CD4-positive, alpha-beta T cell treated with Interleukin-12 subunit alpha and Interleukin-12 subunit beta, for 1 hour (primary cell): ENCODE data around the gene ADAMTS12.
"Not testable (repeated sequence)": the region's sequence is repeated elsewhere in the genome, so short reads cannot be mapped to it uniquely, and the experiment has no call there.

Experiments
- DNase-seq: peaks from one replicate; pipeline ENCODE4 v3.0.0-alpha.2; 2020

The ADAMTS12 gene, protein sequence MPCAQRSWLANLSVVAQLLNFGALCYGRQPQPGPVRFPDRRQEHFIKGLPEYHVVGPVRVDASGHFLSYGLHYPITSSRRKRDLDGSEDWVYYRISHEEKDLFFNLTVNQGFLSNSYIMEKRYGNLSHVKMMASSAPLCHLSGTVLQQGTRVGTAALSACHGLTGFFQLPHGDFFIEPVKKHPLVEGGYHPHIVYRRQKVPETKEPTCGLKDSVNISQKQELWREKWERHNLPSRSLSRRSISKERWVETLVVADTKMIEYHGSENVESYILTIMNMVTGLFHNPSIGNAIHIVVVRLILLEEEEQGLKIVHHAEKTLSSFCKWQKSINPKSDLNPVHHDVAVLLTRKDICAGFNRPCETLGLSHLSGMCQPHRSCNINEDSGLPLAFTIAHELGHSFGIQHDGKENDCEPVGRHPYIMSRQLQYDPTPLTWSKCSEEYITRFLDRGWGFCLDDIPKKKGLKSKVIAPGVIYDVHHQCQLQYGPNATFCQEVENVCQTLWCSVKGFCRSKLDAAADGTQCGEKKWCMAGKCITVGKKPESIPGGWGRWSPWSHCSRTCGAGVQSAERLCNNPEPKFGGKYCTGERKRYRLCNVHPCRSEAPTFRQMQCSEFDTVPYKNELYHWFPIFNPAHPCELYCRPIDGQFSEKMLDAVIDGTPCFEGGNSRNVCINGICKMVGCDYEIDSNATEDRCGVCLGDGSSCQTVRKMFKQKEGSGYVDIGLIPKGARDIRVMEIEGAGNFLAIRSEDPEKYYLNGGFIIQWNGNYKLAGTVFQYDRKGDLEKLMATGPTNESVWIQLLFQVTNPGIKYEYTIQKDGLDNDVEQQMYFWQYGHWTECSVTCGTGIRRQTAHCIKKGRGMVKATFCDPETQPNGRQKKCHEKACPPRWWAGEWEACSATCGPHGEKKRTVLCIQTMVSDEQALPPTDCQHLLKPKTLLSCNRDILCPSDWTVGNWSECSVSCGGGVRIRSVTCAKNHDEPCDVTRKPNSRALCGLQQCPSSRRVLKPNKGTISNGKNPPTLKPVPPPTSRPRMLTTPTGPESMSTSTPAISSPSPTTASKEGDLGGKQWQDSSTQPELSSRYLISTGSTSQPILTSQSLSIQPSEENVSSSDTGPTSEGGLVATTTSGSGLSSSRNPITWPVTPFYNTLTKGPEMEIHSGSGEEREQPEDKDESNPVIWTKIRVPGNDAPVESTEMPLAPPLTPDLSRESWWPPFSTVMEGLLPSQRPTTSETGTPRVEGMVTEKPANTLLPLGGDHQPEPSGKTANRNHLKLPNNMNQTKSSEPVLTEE (N-terminal part only)

DNA sequence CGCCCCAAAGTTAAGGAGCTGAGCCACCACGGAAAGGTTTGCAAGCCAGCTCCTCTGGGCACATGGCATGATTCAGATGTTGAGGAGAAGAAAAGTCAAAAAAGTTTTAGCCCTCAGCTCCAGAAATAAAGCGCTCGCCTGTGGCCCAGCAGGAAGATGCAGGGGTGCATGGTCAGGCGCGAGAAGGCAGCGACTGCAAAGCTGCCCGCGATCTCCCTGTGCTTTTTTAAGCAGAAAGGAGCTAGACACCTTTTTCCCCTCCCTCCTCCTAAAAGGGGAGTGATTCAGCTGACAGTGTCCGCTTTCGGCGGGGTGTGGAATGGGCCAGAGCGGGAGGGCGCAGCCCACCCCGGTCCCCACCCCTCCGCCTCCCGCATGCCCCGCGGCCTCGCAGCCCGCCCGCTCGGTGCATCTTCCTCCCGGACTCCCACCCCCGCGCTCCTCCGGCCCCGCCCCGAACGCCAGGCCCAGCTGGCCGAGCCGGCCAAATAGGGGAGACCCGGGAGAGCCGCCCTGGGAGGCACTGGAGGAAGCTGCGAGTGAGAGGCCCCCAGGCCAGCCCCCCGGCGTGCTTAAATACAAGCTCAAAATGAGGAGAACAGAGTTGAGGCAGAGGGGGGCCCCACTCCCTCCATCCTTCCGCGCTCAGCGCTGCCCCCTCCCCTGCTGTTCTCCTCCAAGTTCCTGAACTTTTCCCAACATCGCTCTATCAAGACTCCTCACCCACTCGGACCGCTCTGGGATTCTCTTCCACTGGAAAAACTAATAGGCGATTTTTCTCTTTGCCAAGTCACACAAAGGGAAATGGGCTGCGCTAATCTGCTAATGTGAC, at the start of gene ADAMTS12:
TSS of gene ADAMTS12 (minus strand) at position 203 of the 832 bp plus-strand sequence. CDS start at position 69, 134 bp downstream.
- DNase-seq: no peak

DNA sequence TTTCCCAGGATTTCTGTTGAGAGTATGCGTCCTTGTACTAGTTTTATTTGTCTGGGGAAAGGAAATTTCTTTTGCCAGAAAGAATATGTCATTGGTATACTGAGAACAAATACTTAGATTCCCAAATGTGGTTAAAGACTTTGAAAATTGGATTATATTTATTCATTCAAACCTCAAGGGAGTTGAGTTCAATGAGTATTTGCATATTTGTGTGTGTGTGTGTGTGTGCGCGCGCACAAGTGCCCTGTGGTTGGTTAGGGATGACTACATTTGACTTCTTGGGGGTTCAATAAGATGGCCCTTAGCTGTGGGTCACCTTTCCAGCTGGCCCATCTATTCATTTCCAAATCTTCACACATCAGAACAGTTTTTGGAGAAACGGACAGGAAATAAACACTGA, 49.3 kb upstream of the ADAMTS12 start:
- DNase-seq: no peak

DNA sequence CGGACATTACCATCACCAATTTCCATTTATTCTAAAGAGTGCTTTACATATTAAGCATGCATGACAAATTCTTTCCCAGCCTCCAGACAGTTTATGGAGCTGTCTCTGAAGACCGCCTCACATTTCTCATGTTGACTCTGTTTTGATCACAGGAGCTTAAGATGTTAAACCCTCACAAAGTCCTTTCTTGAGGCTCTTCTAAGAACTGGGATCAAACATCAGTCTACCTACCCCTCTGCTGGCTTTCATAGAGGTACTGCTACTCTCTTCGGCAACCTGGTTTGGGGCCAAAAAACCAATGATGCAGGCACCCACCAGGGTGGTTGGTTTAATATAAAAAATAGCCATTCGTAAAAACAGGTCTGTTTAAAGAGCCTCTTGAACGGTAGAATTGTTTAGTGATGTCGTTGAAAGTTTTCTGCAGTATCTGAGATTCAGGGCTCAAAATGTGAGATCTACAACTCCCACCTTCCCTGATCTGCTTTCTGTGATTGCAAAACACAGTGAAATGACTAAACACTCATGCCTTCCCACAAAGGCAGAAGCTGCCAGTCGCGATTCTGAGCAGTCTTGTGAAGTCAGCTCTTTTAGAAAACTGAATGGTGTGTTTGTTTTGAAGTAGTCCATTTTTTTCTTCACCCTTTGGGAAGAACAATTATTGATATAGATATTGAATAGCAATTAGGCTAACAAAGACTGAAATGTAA, 47.9 kb upstream of the ADAMTS12 start:
- no peak for DNase-seq

DNA sequence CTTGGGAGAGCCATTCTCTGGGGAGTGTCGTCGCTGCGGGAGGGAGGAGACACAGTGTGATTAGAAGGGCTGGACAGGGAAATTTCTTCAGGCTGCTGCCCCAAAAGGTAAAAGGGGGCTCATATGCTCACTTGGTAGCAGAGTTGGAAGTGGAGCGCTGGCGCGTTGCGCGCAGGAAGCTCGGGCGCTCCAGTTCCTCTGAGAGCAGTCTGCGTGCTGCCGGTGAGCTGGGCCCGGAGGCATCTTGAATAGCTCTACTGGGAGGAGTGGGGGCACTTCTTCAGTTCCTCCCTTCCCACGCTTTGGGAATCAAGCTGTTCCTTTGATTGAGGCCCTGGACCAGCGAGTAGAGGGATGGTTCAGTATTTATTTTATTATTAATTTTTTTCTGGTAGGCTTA, 47.1 kb upstream of the ADAMTS12 start:
- no peak for DNase-seq

DNA sequence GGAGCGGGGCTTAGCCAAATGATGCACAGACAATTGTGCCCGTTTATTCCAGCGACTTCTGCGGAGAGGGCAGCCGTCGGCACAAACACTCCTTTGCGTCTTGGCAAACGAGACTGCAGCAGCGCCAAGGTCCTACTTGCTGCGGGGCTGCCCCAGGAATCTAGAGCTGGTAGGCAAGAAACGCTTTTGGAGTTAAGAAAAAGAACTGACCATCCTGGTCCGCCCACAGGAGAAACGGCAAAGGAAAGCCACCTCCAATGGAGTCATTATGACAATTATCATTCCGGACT, 46.7 kb upstream of the ADAMTS12 start:
- no peak for DNase-seq

DNA sequence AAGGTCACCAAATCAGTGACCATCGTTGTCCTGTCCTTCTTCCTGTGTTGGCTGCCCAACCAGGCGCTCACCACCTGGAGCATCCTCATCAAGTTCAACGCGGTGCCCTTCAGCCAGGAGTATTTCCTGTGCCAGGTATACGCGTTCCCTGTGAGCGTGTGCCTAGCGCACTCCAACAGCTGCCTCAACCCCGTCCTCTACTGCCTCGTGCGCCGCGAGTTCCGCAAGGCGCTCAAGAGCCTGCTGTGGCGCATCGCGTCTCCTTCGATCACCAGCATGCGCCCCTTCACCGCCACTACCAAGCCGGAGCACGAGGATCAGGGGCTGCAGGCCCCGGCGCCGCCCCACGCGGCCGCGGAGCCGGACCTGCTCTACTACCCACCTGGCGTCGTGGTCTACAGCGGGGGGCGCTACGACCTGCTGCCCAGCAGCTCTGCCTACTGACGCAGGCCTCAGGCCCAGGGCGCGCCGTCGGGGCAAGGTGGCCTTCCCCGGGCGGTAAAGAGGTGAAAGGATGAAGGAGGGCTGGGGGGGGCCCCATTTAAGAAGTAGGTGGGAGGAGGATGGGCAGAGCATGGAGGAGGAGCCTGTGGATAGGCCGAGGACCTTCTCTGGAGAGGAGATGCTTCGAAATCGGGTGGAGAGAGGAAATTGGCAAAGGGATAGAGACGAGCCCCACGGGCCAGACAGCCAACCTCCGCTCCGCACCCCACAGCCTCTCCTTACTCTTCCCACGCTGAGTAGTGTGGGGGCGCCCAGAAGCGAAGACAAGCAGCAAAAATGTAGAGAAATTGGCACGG, 46.1 kb upstream of the ADAMTS12 start:
- no peak for DNase-seq

DNA sequence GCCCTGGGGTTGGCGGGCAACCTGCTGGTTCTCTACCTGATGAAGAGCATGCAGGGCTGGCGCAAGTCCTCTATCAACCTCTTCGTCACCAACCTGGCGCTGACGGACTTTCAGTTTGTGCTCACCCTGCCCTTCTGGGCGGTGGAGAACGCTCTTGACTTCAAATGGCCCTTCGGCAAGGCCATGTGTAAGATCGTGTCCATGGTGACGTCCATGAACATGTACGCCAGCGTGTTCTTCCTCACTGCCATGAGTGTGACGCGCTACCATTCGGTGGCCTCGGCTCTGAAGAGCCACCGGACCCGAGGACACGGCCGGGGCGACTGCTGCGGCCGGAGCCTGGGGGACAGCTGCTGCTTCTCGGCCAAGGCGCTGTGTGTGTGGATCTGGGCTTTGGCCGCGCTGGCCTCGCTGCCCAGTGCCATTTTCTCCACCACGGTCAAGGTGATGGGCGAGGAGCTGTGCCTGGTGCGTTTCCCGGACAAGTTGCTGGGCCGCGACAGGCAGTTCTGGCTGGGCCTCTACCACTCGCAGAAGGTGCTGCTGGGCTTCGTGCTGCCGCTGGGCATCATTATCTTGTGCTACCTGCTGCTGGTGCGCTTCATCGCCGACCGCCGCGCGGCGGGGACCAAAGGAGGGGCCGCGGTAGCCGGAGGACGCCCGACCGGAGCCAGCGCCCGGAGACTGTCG, 45.4 kb upstream of the ADAMTS12 start:
- no peak for DNase-seq

DNA sequence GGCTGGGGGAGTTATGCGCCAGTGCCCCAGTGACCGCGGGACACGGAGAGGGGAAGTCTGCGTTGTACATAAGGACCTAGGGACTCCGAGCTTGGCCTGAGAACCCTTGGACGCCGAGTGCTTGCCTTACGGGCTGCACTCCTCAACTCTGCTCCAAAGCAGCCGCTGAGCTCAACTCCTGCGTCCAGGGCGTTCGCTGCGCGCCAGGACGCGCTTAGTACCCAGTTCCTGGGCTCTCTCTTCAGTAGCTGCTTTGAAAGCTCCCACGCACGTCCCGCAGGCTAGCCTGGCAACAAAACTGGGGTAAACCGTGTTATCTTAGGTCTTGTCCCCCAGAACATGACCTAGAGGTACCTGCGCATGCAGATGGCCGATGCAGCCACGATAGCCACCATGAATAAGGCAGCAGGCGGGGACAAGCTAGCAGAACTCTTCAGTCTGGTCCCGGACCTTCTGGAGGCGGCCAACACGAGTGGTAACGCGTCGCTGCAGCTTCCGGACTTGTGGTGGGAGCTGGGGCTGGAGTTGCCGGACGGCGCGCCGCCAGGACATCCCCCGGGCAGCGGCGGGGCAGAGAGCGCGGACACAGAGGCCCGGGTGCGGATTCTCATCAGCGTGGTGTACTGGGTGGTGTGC, 44.7 kb upstream of the ADAMTS12 start, which contains the start of gene RXFP3:
TSS of gene RXFP3 (plus strand) at position 6 of the 636 bp plus-strand sequence. CDS start at position 361, 355 bp downstream.
- no peak for DNase-seq

DNA sequence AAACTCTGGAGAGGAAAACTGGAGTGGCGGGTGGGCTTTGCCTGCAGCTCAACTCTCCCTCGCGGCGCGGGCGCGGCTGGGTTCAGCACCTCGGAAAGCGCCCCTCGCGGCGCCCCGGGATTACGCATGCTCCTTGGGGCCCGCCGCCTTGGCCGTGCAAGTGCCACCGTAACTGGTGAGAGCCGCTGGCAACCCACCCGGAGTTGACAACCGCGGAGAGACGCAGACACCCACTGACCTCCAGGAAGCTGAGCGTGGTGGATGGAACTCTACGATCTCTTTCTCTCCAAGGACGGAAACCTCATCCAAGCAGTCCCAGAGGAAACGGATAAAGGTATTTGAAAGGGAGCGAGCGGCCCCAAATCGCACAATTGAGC, 44.2 kb upstream of the ADAMTS12 start:
- DNase-seq: peak; percentile 16

DNA sequence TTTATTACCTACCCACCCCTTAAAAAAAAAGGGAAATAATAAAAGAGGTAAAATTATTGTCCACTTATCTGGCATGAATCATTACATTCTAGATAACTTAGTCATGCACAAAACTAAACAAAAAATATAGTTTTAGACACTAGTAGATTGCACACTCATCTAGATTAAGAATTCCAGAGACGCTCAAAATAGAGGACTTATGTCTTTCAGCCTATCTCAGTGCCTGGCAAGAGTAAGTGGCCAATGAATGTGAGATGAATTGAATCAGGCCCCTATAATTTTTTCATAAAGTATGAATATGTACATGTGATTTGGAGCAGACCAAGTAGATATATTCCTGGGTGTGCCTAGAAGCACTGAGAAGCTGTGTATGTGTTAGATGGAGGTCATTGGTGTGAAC, 42.4 kb upstream of the ADAMTS12 start:
- no peak for DNase-seq

DNA sequence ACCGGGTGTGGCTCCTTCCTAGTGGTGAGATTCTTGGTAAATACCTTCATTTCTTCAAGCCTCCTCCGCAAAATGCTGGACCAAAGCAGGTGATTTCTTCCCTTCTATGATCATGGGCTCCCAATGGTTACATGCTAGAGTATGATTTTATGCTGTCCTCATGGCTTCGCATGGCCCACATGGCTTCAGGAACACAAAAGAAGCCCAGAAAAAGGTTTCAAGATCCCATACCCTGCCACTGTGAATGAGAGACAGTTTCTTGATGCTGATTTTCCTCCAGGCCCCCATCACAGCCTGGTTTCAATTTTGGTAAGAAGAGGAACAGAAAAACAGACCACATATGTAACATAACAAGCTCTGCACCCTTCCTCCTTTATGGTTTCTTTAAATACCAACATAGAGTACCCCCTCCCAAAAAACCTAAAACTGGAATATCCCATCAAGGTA, 42.0 kb upstream of the ADAMTS12 start:
- no peak for DNase-seq

DNA sequence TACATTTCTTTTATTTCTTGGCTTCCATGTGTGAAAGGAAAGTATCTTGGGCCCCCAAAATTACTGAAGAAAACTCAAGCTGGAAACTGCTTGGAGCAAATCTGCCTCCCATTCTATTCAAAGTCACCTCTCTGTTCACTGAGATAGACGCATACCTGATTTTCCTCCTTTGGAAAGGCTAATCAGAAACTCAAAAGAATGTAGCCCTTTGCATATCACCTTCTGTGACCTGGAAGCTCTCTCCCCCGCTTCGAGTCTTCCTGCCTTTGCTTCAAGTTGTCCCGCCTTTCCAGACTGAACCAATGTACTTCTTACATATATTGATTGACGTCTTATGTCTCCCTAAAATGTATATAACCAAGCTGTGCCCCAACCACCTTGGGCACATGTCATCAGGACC, 39.3 kb upstream of the ADAMTS12 start:
- no peak for DNase-seq

DNA sequence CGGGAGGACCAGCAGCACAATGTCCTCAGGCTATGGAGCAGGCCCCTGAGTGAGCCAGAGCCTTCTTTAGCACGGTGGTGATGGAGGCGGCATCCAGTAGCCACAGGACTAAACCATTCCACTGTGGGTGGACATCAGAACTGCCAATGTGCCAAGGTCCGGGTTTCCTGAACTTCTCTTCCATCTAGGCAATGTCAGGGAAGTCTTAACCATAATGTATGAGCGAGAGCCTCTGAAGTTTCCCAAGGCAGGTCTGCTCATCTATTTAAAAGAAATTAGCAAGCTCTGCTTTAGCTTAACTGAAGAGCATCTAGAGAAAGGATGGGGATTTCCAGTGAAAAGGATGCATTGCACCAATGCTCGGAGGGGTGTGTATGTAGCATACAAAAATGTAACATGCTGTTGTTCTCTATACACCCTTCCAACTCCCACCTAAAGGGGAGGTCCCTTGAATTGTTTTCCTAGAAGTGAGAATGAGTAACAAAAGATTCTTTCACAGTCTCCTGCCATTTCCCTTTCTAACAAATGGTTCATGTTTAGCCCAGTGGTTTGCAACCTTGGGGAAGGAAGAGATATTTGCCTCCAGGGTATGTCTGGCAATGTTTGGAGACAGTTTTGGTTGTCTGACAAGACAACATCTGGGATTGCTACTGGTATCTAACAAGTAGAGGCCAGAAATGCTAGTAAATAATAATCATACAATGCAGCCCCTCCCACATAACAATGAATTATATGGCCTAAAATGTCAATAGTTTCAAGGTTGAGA, 38.3 kb upstream of the ADAMTS12 start:
- DNase-seq: no peak

DNA sequence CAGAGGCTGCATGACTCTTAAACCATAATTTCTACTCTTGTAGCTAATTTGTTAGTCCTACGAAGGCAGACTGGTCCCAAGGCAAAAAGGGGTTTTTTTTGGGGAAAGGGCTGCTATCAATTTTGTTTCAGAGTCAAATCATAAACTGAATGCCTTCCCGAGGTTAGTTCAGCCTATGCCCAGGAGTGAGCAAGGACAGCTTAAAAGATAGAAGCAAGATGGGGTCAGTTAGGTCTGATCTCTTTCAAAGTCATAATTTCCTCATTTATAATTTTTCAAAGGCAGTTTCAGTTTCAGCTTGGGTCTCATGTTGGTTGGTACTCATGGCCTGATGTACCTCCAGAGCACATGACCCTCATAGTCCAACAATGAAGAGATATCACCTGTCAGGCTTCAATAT, 36.5 kb upstream of the ADAMTS12 start:
- no peak for DNase-seq

DNA sequence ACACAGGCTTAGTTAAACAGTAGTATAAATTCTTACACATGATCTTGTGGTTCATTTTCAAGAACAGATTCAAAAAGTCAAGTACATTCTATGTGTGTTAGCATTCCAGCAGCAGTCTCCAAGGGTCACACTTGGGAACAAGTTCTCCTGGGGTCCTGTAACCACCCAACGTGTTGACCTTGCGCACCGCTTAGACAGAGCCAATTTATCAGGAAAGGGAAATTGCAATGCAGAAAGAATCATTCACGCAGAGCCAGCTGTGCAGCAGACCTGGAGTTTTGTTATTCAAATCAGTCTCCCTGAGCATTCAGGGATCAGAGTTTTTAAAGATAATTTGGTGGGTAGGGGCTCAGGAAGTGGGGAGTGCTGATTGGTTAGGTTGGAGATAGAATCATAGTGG, 35.9 kb upstream of the ADAMTS12 start:
- no peak for DNase-seq

DNA sequence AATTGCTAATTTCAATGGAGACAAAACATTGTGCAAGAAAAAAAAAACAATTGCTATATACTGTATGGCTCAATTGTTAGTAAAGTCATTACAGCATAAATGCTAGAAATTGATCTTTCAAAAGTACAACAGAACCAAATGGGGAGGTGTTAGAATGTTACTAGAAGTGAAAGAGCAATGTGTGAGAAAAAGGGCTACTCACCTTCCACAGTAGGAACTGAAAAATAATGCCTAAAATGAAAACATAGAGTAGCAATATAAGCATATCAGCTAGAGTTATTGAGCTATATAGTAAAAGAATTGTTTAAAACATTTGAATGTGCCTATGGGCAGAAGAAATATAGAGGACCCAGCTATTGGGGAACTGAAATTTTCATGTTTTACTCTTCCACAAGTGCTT, 33.5 kb upstream of the ADAMTS12 start:
- DNase-seq: no peak

DNA sequence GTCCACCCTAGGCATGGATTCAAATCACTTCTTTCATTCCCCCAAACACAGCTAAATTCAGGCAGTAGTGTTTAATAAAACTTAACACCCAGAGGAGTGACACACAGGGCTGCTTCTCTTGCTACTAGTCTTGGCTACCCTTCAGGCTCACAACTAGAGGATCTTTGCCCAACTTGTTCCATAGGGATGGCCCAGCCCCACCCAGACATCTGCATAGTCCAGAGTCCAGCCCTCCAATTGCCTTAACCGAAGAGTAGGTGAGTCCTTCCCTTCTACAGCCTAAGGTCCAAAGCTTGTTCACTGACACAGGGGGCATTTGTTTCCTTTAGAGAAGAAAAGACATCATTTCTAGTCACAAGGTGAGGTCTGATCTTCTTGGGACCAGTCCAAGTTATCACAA, 29.2 kb upstream of the ADAMTS12 start:
- DNase-seq: no peak

DNA sequence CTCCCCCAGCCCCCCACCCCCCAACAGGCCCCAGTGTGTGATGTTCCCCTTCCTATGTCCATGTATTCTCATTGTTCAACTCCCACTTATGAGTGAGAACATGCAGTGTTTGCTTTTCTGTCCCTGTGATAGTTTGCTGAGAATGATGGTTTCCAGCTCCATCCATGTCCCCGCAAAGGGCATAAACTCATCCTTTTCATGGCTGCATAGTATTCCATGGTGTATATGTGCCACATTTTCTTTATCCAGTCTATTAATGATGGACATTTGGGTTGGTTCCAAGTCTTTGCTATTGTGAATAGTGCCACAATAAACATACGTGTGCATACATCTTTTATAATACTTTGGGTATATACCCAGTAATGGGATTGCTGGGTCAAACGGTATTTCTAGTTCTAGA, 23.1 kb upstream of the ADAMTS12 start:
- DNase-seq: not testable (repeated sequence)

DNA sequence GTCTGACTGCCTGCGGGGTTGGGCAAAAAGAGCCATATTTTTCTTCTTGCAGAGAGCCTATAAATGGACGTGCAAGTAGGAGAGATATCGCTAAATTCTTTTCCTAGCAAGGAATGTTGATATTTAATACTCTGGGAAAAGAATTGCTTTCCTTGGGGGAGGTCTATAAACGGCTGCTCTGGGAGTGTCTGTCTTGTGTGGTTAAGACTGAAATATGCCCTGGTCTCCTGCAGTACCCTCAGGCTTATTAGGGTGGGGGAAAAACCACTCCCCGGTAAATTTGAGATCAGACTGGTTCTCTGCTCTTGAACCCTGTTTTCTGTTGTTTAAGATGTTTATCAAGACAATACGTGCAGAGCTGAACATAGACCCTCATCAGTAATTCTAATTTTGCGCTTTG, 14.5 kb upstream of the ADAMTS12 start:
- not testable (repeated sequence) for DNase-seq
